Heart left ventricle (tissue), 16 donors: ENCODE results near the gene CLEC4G. TPM values are rescaled to one million over a fixed set of nuclear protein-coding genes. Genes with fewer than 3 reads are reported as not detected.
A peak's percentile ranks its signal among the peaks of the same experiment; 100 is the strongest.

Source experiments
- ATAC-seq, 4 donors: fragments of 200-7000 bp; cut with Tn5 transposase; one replicate each; pipeline ENCODE4 v1.9.1; 2020 to 2022; ENCODE audit warnings: moderate library complexity in 4 of 4, mild to moderate bottlenecking in 3 of 4, moderate number of reproducible peaks in 1 of 4
- DNase-seq, 5 donors: peaks; one replicate each; pipeline ENCODE4 v3.0.0-alpha.2; 2020
- H3K27ac ChIP-seq, 12 donors: fragments of 200-600 bp; sonication (generic) in 4 of 12; one replicate each; pipeline versions ENCODE4 v1.5.0 to v1.8.0; 2016 to 2022; ENCODE audit warnings: mild to moderate bottlenecking in 2 of 12
- H3K27me3 ChIP-seq, 9 donors: fragments of 200-600 bp; sonication (generic) in 2 of 9; one replicate each; pipeline versions ENCODE4 v1.5.1 to v1.8.0; 2016 to 2022; ENCODE audit warnings: mild to moderate bottlenecking in 3 of 9
- H3K36me3 ChIP-seq, 9 donors: fragments of 200-600 bp; sonication (generic) in 2 of 9; one replicate each; pipeline versions ENCODE4 v1.5.0 to v1.8.0; 2018 to 2022; ENCODE audit warnings: mild to moderate bottlenecking in 2 of 9
- H3K4me1 ChIP-seq, 12 donors: fragments of 200-600 bp; sonication (generic) in 4 of 12; one replicate each; pipeline versions ENCODE4 v1.5.0 to v1.8.0; 2016 to 2022; ENCODE audit warnings: mild to moderate bottlenecking in 3 of 12
- H3K4me3 ChIP-seq, 12 donors: fragments of 200-600 bp; sonication (generic) in 4 of 12; one replicate each; pipeline versions ENCODE4 v1.5.0 to v1.8.0; 2017 to 2022; ENCODE audit warnings: mild to moderate bottlenecking in 9 of 12, moderate library complexity in 4 of 12
- H3K9me3 ChIP-seq, 12 donors: fragments of 200-600 bp; sonication (generic) in 4 of 12; one replicate each; pipeline versions ENCODE4 v1.5.0 to v1.8.0; 2016 to 2022; ENCODE audit warnings: mild to moderate bottlenecking in 1 of 12
- CTCF ChIP-seq, 12 donors: fragments of 200-600 bp; sonication (generic) in 4 of 12; IDR thresholded peaks; one replicate each; pipeline versions ENCODE4 v1.5.0 to v1.8.0; 2018 to 2022; ENCODE audit warnings: antibody characterized with exemption in 12 of 12, mild to moderate bottlenecking in 5 of 12
- POLR2A ChIP-seq, 2 donors: fragments of 450-650 bp; IDR thresholded peaks; one replicate each; pipeline ENCODE4 v1.6.1; 2017; ENCODE audit warnings: antibody characterized with exemption in 2 of 2, mild to moderate bottlenecking in 2 of 2, moderate library complexity in 2 of 2
- WGBS, 4 donors: extraction: QIAGEN DNeasy Blood & Tissue Kit in 2 of 4; methylation state at CpG; one replicate each; pipeline versions ENCODE4 v1.1.5 to v1.1.7; 2013 to 2018; 5-methylcytosine and 5-hydroxymethylcytosine counted together
- intact Hi-C, 10 donors: fragments of 100-400 bp; cut with DNase I; formaldehyde crosslinking; loops; one replicate each; pipeline versions ENCODE4 v1.11.1 to v1.14.2; 2022
- polyA plus RNA-seq, 2 donors: library from polyadenylated mRNA; stranded (reverse); fragments of 200-250 nt; gene quantifications; one replicate each; pipeline ENCODE4 v1.2.3, GENCODE V29; 2013
- total RNA-seq, 9 donors: library from RNA; depleted of rRNA in 2 of 9; stranded (reverse); fragments of >200 nt in 2 of 9; fragmentation: NEBNext Ultra II Directional in 3 of 9; extraction: Animal tissue kit (Norgen Biotek cat#: 25700) in 3 of 9; gene quantifications; one replicate each; pipeline versions ENCODE4 v1.1.0 to v1.2.4, GENCODE V29; 2016 to 2023
- donor health status: ischemic (EF 13 %, LVEDD 7.1; RV severe dilation, severe dysfunction).
- donor health status: healthy with polysubstance abuse.
- donor health status: DM: no; HTN: yes; CAD: no.
- donor health status: DM: no; HTN: no; CAD: no.
- donor health status: ischemic (EF 25% LVEDD 6.9; RV normal size, moderate dysfunction).
- donor health status: ischemic (EF 25% LVEDD 5.7; RV mildly dilated, moderate dysfunction).
- donor health status: healthy.
- donor health status: DM: yes; HTN: yes; CAD: no.
- donor health status: ischemic (EF 35%, LVEDD 5.7; RV mildly dilated, moderate dysfunction).
- donor health status: nonischemic (EF 11% LVEDD 7.7; RV severe dilation, severe dysfunction).
- donor health status: DM: yes; HTN: yes; CAD: no.
- donor health status: PGD.
- donor health status: ischemic (EF 29% LVEDD 5.4; RV normal size, mild dysfunction).
- donor health status: nonischemic (EF 23%, LVEDD 6.1; RV moderate dilation, normal function).

The CLEC4G gene
- total and polyA plus RNA-seq, 11 donors = 0.22 to 6.4 (median 0.87) TPM; not detected in 1

- Histone ChIP-seq H3K4me3 (no peak overlapping the region), H3K4me1 (peaks cover 0 to 24% (median 0%) of the 10 kb centered on the region in 12 donors), H3K27me3 (peaks cover 4 to 63% (median 35%) of the 10 kb centered on the region in 9 donors), H3K9me3 (no peaks in the 10 kb centered on the region), H3K27ac (no peak overlapping the region), H3K36me3 (no peaks in the 10 kb centered on the region)
- DNase-seq = no peak
- WGBS, 4 donors = 53 to 70% (median 63%) methylated on average over 3 to 5 of the region's 5 CpGs
- intact Hi-C loops = no loop called here
- ATAC-seq = no peak
- TF ChIP-seq POLR2A (IDR thresholded peaks at IDR 0.05) (no peak), CTCF (IDR thresholded peaks at IDR 0.05) (no peak)
These were observed 295 bp downstream of the CLEC4G start for GRCh38 chr19:7731615-7732014.

GRCh38 chr19:7731218-7731595 lies 703 bp downstream of the CLEC4G start:
- Histone ChIP-seq H3K4me3 (no peak overlapping the region), H3K9me3 (no peaks in the 10 kb centered on the region), H3K36me3 (no peaks in the 10 kb centered on the region), H3K27ac (no peak overlapping the region), H3K27me3 (peaks cover 4 to 63% (median 35%) of the 10 kb centered on the region in 9 donors), H3K4me1 (peaks cover 0 to 23% (median 0%) of the 10 kb centered on the region in 12 donors)
- no peak for DNase-seq
- intact Hi-C loops = no loop called here
- 53 to 61% (median 57%) methylated on average over 27 to 39 of the region's 39 CpGs for WGBS, 4 donors
- TF ChIP-seq POLR2A (IDR thresholded peaks at IDR 0.05) (no peak), CTCF (IDR thresholded peaks at IDR 0.05) (no peak)
- no peak for ATAC-seq

GRCh38 chr19:7730286-7731217 lies 1.4 kb downstream of the CLEC4G start:
- no peak for DNase-seq
- peaks cover 4 to 63% (median 35%) of the 10 kb centered on the region in 9 donors for H3K27me3 ChIP-seq
- peak in 1 of 4 donors; percentile 14 for ATAC-seq

More at GRCh38 chr19:7730286-7731217, 1.4 kb downstream of the CLEC4G start:
- H3K27ac ChIP-seq = no peak overlapping the region
- H3K9me3 ChIP-seq = no peaks in the 10 kb centered on the region
- WGBS, 4 donors = 3 to 6% (median 5%) methylated on average over 21 to 78 of the region's 78 CpGs
- peaks cover 0 to 16% (median 0%) of the 10 kb centered on the region in 12 donors for H3K4me1 ChIP-seq
- no peak for TF ChIP-seq POLR2A (IDR thresholded peaks at IDR 0.05)
- no peak for TF ChIP-seq CTCF (IDR thresholded peaks at IDR 0.05)
- peak overlapping the region in 2 of 12 donors; percentile 9 to 30 for H3K4me3 ChIP-seq
- intact Hi-C loops = no loop called here
- no peaks in the 10 kb centered on the region for H3K36me3 ChIP-seq
